T follicular helper cell (primary cell): ENCODE results near the gene NR1I3.

Source experiments
- DNase-seq: peaks from one replicate; pipeline ENCODE4 v3.0.0-alpha.2; 2020; ENCODE audit warnings: low read depth

Gene NR1I3

DNA sequence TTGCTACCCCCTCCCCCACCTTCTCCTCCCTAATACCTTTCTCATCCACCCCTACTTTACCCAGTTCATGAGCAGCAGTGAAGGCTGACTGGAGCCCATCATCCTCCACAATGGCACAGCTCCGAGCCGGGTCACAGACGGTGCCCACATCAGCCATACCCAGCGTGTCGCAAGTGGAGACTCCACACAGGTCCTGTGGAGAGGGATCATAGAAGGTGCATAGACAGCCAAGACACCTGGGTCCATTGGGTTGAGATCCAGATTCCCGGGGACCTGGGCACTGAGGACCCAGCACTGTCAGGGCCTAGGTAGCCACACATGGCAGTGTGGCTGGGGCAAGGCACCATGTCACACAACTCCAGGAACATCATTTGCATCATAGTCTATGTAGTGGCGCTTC, 41.9 kb downstream of the NR1I3 start:
- no peak for DNase-seq

DNA sequence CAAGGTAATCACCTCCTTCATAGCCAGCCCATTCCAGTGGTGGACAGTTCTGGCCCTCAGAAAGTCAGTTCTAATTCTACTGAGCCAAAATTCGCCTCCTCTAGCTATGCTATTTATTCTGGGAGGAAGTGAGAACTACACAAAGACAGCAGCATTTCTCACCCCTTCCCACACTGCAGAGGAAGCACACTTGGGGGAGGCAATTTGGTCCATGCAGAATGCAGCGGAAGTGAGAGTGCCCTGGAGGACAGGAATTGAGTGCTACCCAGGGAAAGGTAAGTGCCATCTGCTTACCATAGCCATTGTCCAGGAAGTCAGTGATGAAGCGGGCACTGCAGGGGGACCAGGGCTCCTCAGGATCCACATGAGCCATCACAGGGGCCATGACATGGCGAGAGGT, 42.8 kb downstream of the NR1I3 start:
- no peak for DNase-seq

DNA sequence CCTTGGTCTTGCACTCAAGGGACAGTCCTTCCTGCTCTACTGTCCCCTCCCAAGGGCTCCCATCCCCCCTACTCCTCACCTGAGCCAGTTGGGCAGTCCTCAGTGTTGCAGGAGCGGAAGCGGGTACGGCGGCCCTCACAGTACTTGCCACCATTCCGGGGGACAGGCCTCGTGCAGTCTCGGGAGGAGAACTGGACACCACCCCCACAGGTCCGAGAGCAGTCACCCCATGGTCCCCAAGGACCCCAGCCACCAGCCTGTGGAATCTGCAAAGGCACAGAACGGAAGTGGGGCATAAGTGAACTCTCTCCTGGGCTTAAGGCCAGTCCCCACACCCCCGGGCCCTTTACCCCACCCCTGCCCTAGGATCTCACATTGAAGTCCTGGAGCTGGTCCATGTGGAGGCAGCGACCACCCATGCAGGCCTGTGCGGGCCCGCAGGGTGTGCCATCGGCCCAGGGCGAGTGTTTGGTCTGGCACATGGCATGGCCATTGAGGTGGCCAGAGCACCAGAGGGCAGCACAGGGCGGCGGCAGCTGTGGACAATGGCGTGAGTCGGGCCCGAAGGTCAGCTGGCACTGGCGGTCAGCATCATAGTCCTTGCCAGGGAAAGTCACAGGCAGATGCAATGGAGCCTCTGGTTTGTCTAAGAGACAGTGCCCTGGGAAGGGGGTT, 44.3 kb downstream of the NR1I3 start:
- DNase-seq = no peak

DNA sequence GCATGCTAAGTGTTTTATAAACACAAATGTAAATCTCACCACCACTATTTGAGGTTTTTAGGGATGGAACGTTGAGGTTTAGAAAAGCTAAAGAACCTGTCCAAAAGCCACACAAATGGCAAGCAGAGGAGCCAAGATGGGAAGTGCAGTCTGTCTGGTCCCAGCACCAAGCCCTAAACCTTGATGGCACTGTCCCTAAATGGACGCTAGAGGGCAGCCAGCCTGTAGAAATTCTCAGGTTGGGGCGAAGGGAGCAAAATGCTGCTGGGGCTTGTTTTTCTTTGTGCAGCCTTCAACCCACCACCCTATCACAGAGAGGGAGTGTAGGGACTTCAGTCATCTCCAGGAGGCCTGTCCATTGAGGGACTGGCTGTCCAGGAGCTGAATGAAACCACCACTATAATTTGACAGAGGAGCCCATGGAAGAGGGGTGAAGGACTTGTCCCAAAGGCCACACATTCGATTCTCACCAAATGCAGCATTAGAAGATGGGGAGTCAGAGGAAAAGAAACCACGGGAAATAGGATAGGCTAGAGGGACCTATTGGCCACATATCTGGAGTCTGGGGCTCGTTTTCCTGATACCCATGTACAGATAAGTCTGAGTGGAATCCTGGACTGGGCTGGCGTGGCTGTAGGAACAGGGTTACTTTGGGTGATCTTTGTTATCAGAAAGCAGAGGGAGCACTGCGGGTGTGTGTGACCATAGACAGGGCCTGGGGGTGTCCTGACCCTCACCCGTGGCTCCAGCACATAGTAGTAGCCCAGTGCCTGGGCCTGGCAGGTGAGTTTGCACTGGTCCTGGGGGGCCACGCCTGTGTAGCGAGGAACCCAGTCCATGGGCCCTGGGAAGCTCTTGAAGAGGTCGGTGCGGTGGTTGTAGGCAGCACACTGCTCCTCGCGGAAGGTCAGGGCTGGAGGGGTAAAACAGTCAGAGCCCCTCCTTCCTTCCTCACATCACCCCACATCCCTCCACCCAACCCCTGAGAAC, 45.2 kb downstream of the NR1I3 start:
- DNase-seq = peak; percentile 49

DNA sequence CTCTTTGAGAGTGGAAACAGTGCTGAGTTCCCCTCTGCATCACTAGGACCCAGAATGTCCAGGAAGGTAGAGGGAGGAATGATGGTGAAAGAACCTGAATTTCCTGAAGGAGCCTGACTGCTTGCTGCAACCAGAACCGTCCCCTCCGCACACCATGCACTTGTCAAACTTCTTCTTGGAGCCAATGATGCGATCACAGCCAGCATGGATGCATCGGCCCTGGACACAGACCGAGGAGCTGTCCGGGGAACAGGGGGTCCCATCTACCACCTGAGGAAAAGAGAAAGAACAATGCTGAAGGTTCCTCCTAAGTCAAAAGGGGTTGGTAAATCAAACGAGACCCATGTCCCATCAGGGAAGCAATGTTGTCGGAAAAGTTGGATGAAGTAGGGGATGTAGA, 46.0 kb downstream of the NR1I3 start:
- no peak for DNase-seq

DNA sequence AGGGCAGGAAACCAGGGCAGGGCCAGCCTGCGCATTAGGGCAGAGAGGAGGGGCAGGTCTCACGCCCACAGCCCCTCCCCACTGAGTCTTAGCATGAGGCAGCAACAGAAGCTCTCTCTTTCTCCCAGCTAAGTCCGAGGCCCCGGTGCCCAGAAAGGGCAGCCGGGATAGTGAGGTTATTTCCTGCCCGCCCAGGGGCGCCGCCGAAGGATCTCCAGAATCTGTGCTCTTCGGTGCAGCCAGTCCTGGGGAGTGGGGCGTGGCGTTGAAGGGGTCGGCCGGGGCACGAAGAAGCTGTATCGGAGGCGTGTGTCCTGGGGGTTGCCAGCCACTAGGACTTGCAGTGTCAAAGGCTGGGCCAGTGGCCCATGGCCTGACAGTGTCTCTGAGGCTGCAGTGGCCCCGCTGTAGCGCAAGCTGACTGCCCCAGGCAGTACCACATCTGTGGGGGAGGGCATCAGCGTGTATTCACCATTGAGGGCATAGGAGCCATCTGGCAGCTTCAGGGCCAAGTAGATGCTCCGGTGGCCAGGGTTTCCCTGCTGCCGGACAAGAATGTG, 47.0 kb downstream of the NR1I3 start:
- DNase-seq = no peak

DNA sequence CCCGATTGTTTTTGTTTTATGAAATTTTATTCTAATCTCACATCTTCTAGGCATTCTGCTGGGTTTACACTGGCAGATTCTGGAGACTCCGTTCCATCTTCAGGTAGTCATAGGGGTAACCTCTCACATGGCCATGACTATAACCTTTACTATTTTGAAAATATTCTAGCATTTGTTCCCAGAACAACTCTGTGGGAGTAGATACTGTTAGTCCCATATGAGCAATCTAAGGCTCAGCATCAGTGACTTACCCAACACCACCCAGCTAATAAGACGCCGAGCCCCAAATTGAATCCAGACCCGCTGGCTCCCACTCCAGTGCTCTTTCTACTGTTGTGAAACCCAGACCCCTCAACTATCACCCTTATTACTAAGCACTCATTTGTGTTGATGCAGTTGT, 49.0 kb downstream of the NR1I3 start:
- no peak for DNase-seq

DNA sequence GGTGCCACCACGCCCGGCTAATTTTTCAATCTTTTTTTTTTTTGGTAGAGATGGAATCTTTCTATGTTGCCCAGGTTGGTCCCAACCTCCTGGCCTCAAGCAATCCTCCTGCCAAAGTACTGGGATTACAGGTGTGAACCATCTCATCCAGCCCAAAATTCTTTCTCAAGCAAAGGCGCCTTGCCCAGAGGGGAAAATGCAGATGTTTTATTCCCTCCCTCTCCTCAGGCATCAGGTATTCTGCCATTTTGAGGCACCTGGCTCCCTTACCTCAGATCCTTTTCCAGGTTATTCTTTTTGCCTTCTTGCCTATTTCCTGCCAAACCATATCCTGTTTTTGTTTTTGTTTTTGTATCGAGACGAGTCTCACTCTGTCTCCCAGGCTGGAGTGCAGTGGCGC, 49.6 kb downstream of the NR1I3 start:
- no peak for DNase-seq

DNA sequence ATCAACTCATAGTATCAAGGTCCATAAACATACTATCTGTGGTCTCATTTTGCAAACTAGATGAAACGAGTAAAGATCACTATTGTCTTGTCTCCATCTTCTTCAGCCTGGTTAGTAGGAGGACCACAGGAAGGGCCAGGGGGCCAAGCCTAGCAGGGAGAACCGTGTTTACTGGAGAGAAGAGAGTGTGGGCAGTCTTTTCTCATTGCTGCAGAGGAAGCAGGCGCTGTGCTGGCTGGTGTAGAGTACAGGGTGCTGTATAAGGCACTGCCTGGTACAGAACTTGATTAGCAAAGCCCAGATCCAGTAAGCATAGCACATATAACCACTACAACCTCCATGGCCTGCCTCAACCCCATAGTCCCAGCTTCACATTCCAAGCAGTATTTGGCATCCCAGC, 50.7 kb downstream of the NR1I3 start:
- no peak for DNase-seq

DNA sequence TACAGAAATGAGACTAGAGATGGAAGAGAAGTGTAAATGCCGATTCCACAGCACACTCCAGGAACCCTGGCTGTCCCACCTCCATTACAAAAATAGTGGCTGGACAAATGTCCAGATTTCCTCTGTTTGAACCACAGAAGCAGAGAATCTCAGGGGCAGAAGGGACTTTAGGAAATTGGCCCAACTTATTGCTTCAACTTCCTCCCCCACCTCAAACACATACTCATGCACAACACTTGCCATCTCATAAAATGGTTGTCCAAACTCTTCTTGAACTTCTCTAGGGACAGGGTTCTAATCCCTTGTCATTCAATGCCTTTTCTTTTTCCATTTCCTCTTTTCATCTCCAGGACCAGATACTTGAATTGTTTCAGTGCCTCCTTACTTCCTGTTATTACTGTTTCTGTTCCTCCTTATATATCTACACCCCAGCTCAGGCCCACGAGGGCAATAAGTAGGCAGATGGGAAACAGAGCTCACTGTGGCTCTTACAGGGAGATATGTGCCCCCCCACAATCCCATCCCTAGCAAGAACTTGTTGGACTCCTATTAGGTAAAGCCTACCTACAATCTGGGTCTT, 52.2 kb downstream of the NR1I3 start:
- no peak for DNase-seq

DNA sequence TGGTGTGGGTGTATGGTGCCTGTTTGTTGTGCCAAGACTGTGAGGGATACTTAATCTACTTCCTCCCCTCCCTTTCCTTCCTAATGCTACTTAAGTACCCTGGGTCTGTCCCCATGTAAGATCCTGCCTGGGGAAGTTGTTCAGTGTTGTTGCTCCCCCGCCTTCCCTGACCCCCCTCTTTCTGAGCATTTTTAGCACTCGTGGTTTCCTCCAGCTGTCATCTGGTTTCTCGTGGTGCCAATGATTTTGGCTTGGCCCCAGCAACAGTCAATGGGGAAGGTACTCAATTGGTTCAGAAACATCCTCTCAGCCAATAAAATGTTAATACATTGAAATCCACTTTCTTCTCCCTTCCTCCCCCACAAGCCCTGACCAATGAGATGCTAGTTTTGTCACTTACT, 52.7 kb downstream of the NR1I3 start:
- peak; percentile 75 for DNase-seq

DNA sequence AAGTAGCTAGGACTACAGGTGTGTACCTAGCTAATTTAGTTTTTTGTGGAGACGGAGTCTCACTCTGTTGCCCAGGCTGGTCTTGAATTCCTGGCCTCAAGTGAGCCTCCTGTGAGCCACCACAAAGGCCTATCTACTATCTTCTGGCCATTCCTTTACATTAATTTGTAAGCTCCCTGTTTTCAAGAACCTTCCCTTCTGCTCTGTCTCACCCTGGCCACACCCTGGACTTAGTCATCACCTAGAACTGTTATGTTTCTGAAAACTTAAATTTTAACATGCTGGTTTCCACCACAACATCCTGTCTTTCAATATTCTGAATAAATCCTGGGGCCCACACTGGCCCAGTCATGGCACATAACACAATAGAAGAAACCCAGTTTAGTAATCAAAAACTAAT, 55.8 kb downstream of the NR1I3 start:
- DNase-seq = peak; percentile 27

DNA sequence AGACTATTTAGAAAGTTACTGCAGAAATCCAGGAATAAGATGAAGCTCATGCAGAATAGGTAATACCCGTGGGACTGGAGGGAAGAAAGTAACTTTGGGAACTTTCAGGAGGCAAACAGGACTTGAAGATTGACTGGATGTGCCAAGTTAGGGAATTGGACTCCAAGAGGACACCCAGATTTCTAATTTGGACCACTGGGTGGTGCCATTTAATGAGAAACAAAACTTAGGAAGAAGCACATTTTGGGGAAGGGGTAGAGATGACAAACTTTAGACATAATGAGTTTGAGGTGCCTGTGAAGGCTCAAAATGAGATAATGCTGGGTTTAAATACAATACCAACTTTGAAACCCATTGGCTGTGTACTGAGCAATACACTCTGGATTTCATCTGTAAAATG, 57.4 kb downstream of the NR1I3 start:
- no peak for DNase-seq

DNA sequence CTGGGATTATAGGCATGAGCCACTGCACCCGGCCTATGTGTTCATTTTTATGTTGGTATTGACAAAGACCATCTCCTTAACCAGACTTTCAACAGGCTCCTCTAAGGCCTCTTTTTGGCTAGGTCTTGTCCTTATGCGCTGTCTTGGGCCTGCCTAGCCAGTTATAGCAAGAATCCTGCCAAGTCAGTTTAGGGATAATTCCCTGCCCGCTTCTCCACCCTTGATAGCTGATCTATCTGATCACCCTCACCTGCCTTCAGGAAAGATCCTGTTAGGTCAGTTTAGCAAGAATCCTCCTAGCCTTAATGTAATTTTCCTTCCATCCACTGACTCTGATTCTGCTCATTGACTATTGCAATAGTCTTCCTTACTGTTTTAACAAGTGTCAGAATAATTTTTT, 58.3 kb downstream of the NR1I3 start:
- DNase-seq = no peak
